Smooth muscle cell of the brain vasculature (primary cell): ENCODE data around the gene PLGLB1.
"Not testable (repeated sequence)": the region's sequence is repeated elsewhere in the genome, so short reads cannot be mapped to it uniquely, and the experiment has no call there.

ENCODE experiments used
- DNase-seq: peaks from one replicate; pipeline ENCODE4 v3.0.0-alpha.2; 2012; ENCODE audit warnings: low read depth, low spot score

Gene PLGLB1

DNA sequence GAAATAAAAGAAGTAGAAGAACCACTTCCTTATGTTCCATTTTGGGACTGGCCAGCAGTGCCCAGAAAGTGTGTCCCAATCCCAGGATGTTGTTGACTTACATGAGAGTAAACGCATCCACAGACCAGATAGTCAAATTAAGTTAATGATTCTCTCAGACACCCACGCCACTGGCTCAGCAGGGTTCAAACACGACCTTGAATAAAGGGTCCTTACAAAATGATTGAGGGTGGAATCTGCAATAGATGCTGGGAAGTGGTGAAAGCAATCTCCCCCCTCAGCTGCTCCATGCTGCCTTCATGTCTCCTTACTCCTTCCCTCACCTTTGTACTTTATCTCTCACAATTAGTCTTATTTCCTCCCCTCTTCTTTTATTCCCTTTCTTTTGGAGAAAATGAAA, at the start of gene PLGLB1:
PLGLB1 (minus strand) TSS at position 101 of the 400 bp plus-strand sequence; CDS start at position 40, 61 bp downstream.
- DNase-seq = not testable (repeated sequence)

DNA sequence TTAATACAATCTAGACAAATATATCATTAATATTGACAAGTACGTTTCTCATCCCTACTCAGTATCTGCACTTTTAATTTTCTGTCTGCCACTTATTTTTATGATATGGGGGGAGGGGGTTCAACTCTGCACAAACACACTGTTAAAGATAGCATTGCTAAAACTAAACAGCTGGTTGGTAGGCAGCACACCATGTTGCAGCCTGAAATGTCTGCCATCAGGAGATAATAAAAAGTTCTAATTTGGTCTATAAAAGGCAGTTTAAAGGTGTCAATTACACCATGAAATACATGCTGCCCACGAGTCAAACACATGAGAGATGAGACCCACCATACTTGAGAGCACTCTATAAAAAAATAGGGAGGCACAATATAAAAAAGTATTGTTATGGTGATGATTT, 42.7 kb upstream of the PLGLB1 start:
- not testable (repeated sequence) for DNase-seq

DNA sequence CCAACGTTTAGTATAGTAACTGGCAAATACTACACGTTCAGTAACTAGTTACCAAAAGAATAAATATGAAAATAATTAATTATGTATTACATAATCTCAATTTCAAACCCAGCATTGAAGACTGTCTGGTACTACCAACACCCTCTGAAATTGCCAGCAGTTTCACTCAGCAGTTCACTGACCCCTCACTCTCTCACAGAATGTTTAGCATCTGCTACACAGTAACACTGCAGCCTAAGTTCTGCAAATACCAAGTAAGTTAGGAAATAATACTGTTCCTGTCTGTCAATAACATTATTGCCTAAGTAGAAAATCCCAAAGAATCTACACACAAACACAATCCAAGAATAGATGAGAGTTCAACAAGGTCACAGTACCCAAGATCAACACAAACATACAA, 41.8 kb upstream of the PLGLB1 start:
- DNase-seq = not testable (repeated sequence)

DNA sequence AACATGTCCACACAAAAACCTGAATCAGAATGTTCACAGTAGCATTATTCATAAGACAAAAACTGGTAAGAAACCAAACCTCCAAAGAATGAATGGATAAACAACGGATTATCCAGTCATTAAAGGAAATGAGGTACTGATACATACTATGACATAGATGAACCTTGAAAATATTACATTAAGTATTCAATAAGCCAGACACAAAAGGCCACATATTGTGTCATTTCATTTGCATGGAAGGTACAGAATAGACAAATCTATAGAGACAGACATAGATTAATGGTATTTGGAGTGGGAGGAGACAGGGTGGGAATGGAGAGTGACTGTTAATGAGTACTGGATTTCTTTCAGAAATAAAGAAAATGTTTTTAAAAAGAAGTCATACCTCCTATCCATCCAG, 39.9 kb upstream of the PLGLB1 start:
- DNase-seq = not testable (repeated sequence)

DNA sequence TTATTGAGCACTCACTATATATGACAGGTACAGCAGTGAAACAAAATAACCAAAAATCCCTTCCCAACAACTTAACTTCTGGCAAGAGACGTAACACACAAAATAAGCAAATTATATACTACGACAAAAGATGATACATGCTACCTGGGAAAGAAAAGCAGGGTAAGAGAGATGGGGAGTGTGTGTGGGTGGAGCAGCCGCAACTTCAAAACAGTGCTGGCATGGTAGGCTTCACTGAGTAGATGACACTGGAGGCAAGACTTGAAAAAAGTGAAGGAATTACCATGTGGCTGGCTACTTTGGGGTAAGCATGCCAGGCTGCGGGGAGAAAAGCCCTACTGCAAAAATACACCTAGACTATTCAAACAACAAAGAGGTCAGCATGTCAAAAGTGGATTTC, 36.0 kb upstream of the PLGLB1 start:
- DNase-seq = not testable (repeated sequence)

DNA sequence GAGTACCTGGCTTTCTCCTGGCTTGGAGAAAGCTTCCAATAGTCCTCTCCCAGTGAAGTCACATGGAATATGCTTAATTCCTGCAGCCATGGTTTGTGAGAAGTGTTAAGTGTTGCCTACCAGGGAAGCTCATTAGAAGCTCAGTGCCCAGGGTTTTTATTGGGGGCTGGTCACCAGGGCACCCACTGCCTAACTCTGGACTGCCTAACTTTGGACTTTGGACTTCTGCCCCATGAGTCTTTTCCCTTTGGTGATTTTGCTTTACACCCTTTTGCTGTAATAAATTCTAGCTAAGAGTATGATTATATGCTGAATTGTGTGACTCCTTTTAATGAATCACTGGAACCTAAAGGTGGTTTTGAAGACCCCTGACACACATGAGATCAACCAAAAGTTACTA, 35.2 kb upstream of the PLGLB1 start:
- not testable (repeated sequence) for DNase-seq

DNA sequence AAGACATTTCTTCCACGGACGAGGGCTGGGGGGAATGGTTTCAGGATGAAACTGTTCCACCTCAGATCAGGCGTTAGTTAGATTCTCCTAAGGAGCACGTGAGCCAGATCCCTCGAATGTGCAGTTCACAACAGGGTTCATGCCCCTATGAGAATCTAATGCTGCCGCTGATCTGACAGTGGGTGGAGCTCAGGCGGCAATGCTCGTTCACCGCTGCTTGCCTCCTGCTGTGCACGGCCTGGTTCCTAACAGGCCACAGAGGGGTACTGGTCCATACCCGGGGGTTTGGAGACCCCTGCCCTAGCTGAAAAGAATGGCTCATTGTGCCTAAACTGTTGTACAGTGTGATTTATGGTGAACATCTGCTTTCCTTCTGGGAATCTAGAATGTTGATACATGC, 34.8 kb upstream of the PLGLB1 start:
- not testable (repeated sequence) for DNase-seq

DNA sequence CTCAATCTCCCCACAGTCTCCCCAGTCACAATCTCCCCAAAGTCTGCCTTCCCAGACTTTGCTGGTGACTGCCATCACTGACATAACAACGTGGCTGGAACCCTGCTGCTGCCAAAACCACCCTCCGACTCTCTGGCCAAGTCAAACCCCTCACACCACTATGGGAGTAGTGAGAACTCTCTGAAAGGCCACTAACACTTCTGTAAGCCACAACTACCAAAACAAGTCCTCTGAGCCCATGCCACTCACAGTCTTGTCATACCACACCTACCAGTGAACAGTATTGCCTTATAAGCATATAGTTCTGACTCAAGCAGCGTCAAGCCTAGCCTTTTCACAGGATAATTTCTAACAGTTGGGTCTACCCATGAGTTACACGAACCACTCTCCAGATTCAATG, 32.7 kb upstream of the PLGLB1 start:
- DNase-seq = not testable (repeated sequence)

DNA sequence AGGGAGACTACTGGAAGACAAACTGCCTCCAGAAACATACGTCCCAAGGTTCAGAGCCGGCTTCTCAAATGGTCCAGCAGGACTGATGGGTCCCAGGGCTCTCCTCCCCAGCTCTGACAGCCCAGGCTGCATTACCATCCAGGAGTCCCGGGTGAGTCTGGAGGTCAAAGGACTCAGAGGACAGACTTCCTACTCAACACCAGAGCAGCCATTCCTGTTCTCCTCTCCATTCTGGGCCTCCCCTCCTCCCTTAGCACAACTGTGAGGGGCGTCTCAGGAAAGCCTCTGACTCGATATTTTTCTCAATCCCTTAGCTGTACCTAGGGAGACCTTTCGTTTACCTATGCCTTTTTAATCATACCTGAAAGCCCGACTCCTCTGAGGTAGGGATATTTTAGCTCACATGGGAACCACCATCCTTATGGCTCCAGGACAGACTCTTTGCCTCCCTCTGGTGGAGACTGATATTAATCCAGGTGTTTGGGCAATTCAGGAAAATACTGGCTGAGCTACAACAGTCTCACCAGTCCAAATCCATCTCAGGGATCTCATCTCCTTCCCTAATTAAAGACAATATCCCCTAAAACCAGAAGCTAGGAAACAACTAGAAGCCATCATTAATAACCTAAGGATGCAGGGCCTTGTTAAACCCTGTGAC, 19.8 kb upstream of the PLGLB1 start:
- not testable (repeated sequence) for DNase-seq

DNA sequence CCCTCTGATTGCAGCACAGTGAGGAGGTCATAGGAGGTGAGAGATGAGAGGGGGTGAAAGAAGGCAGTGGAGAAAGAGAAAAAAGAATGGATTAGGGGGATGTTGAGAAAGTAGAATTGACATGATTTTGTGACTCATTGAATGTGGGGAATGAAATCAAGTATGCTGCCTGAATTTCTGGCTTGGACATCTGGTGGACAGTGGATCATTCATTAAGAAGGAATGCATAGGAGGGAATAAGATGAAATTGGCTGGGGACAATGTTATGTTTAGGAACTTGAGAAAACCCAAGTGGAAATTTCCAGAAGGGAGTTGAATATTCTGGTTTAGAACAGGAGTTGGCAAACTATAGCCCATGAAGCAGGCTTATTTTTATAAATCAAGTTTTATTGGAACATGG, 7.0 kb upstream of the PLGLB1 start:
- not testable (repeated sequence) for DNase-seq

DNA sequence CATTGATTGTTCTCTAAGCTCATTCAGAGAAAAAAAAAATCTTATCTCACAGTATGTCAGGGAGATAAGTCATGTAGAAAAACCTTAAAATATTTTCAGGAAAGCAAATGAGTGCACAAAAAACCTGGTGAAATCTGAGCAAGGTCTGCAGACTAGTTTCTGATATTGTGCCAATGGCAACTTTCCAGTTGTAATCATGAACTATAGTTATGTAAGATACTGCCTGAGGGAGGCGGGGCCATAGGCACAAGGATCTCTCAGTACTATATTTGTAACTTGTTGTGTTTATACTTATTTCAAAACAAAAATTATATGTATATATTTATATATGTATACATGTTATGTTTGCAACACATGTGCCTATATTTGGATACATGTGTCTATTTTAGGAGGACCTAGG, 5.2 kb upstream of the PLGLB1 start:
- not testable (repeated sequence) for DNase-seq

DNA sequence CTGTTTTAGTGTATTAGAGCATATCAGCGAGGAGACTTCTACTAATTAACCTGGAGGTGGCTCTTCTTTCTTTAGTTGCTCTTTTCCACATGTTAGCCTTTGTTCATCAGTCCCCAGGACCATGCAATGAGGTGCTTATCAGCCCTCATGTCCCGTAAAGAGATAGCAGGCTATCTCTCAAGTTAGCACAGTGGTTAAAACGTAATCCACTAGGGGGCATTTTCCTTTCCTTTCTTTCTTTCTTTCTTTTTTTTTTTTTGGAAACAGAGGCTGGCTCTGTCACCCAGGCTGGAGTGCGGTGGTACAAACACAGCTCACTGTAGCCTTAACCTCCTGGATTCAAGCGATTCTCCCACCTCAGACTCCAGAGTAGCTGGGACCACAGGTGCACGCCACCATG, 4.3 kb upstream of the PLGLB1 start:
- not testable (repeated sequence) for DNase-seq

DNA sequence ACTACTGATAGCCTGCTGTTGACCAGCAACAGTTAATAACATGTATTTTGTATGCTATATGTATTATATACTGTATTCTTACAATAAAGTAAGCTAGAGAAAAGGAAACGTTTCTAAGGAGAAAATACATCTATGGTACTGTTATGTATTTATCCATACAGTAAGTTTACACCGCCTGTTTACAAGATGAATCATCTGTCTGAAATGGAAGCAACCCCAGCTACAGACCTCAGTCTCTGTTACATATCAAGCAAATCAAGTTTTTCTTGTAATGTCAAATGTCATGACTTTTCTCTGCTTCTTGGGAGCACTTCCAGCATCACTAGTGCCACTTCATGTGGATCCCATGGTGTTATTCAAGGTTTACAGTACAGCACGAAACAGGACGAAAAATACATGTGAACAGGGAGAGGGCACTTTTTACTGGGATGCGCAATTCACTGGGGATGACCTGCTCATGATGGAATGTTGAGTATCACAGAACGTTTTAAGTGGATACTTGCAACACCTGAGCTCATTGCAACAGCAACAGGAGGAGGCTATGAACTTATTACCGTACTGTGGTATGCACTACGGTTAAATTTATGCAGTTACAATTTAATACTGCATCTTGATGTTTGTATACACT, 2.5 kb upstream of the PLGLB1 start:
- not testable (repeated sequence) for DNase-seq

DNA sequence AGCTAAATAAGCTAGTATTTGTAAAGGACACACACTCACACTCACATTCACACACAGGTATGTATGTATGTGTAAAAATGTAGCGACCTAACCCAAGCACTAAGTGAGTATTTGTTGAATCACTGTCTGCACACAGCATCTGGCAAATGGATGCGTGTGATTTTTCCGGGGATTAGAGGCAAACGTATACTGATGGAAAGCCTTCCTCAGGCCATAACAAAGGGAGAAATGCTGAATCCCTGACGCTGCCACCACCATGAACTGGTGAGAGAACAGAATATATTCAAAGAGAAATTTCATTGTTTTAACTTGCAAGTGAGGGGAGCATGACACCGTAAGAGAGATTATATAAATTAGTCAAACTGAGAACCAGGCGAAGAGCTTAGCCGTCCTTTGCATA, 601 bp downstream of the PLGLB1 start:
- not testable (repeated sequence) for DNase-seq

DNA sequence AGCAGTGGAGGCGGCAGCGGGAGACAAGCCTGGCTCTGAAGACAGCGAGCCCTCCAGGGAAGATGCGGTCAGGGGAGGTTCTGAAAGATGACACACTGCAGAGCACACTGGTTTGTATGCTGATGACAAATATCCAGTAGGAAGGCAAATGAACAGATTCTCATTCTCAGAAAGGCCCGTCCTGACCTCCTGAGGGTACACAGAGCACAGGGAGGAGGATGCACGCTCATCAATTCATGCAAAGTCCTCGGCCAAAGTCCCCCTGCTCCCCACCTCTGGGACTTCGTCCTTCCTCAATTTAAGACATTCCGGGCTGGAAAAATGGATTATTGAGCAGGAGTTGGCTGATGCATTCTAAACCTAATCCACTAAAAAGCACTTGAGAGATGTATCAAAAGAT, 2.6 kb downstream of the PLGLB1 start:
- not testable (repeated sequence) for DNase-seq

DNA sequence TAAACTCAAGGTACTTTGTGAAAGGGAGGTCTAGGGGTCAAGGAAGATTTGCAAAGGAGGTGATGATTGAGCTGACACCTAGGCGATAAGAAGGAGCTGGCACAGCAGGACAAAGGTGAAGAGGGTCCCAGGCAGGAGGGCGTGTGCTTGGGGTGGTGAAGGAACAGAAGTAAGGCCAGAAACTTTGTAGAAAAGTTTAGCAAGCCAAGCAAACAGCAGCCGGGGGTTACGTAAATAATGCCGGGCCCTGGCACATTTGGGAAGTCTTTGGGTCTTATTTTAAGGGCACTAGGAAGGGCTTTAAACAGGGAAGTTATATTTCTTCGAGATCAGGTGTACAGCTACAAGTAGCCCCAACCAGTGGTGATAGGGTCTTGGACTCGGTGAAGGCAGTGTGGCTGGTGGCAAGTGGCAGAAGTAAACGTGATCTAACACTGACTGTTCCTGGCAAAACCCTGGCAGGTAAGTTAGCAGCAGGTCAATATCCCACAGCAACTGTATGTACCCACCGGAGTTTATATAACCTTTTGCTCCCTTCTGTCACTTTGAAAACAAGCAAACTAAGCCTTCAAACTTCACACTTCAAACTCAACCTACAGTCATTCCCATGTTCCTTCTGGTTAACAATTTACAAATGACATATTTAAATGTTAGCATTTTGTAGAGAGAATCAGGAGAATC, 7.0 kb downstream of the PLGLB1 start:
- DNase-seq = not testable (repeated sequence)

DNA sequence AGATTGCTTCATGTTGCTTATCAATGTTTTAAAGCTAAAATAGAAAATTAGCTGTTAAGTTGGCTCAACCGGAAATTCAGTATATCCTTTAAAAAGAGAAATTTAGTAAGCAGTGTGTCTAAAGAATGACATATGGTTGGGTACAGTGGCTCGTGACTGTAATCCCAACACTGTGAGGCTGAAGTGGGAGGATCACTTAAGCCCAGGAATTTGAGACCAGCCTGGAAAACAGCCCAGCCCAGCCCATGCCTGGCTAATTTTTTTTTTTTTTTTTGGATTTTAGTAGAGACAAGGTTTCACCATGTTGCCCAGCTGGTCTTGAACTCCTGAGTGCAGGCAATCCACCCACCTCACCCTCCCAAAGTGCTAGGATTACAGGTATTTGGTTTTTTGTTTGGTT, 17.2 kb downstream of the PLGLB1 start:
- not testable (repeated sequence) for DNase-seq
